HG02970 (cell line): Measurements from ENCODE around the gene PIK3C2B.
"Not testable (repeated sequence)": the region's sequence is repeated elsewhere in the genome, so short reads cannot be mapped to it uniquely, and the experiment has no call there.

ENCODE experiments used
- ATAC-seq: cut with Tn5 transposase; IDR thresholded peaks from one replicate; pipeline ENCODE4 v1.9.1; 2021; ENCODE audit warnings: mild to moderate bottlenecking, moderate library complexity, moderate number of reproducible peaks; ENCODE audit not compliant: unreplicated experiment, low FRiP score

PIK3C2B gene

DNA sequence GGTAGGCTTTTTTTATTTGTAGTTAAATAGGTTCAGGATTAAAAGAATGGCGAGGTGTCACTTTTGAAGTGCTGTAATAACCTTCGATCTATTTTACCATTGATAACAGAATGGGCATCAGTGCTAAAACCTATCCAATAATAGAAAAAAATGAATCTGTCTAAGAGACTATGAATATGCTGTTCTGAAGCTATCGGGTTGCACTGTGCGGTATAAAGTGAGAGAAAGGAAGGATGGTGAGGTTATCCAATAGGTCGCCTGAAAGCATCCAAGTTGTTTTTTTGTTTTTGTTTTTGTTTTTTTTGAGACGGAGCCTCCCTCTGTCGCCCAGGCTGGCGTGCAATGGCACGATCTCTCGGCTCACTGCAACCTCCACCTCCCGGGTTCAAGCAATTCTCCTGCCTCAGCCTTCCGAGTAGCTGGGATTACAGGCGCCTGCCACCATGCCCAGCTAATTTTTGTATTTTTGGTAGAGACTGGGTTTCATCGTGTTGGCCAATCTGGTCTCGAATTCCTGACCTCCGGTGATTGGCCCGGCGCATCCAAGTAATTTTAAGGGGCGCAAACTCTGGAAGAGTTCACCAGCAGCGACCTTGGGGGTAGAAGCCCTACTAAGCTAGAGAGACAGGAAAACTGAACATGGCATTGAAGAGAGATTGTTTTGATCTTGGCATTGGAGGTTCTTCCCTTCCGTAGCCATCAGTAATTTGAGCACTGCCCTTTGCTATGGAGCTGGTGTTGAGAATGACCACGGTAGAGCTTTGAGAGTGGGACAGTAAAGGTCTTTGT, 12.9 kb upstream of the PIK3C2B start:
- ATAC-seq, result no peak

- ATAC-seq, result peak; percentile 57
These were observed 12.3 kb upstream of the PIK3C2B start for GRCh38 chr1:204506969-204507316.

- ATAC-seq, result peak; percentile 63
These were observed 11.8 kb upstream of the PIK3C2B start for GRCh38 chr1:204506201-204506968.

GRCh38 chr1:204505674-204506200, 11.1 kb upstream of the PIK3C2B start:
- ATAC-seq, result no peak

DNA sequence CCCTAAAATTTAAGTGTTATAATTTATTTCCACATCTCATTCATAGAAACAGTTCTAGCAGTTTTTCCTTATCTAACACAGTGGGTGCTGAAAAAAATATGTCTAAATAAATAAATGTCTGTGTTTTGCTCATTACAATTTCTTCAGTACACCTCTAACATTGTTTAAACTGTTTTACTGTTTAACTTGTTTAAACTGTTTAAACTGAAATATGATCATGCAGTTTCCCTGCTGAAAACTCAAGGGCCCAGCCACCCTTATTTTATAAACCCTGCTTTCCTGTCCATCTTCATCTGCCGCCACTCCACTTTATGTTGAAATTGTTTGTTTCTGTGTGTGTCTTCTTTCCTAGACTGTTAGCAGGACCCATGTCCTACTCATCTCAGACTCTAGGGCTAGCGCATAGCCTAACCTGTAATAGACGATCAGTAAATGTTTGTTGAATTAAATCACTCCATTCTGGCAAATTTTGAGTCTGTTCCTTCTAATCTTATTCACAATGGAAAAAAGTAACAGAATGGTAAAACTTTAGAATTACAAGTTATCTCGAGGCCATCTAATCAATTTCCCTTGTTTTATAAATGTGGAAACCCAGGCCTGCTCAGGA, 9.4 kb upstream of the PIK3C2B start:
- no peak for ATAC-seq

GRCh38 chr1:204503122-204503912, 8.7 kb upstream of the PIK3C2B start:
- no peak for ATAC-seq

GRCh38 chr1:204502241-204502640, 7.6 kb upstream of the PIK3C2B start:
- ATAC-seq, result no peak

DNA sequence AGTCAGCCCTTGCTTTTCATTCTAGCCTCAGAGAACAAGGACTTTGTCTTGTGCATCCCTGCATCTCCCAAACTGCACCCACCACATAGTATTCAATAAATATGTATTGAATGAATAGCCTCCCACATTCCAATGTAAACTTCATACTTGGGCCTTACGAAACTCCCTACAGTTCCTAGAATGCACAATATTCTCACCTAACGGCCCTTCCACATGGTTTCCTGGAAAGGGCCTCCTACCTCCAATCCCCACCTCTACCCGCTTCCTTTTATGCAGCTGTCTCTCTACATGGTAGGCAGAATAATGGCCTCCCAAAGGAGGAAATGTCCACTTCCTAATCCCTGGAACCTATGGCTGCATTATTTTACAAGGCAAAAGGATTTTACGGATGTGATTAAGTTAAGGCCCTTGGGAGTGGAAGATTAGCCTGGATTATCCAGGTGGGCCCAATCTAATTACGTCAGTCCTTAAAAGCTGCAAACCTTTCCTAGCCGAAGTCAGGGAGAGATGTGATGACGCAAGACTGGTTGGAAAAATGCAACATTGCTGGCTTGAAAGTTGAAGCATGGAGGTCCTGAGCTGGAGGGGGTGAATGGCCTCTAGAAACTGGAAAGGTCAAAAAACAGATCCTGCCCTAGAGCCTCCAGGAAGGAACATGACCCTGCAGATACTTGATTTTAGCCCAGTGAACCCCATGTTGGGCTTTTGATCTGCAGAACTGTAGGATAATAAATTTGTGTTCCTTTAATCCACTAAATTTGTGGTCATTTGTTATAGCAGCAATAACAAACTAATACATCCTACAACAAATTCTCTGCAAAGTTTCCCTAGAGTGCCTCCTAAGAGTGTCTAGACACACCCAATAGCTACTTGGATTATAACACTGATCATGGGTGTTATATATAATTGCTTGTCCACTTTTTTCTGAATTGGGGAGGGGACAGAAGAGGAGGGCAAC, 5.2 kb upstream of the PIK3C2B start:
- no peak for ATAC-seq

DNA sequence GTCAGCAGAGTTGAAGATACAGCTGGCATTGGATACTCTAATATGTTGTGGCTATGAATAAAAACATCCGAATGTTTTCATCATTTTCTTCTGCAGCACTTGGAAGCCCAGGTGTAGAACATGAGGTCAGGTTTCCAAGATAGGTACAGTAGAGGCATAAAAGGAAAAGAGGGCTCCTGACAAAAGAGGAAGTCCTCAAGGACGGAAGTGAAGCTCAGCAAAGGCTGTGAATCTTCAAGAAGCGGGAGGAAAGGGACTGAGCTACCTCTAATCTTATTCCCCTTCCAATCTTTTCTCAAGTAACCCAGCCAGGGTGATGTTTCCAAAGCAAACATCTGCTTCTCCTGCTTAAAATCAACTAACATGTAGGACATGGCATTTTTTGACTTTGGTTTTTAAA, 4.4 kb upstream of the PIK3C2B start:
- ATAC-seq, result no peak

GRCh38 chr1:204495777-204496176, 1.2 kb upstream of the PIK3C2B start:
- ATAC-seq, result no peak

DNA sequence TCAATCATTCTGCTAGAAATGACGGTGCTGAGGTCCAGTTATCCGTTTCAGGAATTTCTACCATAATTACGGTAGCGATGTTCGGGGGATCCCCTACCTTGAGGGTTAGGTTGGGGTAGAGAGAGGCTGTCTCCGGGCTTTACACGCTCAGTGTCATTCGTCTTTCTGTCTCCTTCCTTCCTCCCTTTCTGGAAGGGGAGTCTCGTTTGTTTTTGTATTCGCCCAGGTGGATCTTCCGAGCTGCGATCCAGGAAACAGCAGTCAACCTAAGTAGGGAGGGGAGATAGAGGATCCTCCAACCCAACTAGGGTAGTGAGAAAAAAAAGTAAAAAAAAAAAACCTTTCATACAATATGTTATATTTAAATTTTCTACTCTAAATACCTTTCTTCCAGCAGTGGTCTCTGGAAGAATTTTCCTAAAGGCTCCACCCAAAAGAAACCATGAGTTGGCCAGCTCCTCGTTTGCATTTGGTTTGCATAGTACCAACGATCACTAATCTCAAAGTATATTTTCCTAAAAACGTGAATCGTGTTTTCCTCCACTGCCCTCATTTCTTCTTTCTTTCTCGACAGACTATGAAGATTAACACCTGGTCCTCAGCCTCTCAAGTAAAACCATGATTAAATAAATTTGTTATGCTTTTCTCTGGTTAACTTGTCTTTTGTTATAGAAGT, 611 bp upstream of the PIK3C2B start:
- ATAC-seq, result peak; percentile 27

- peak; percentile 9 for ATAC-seq
These were observed 673 bp downstream of the PIK3C2B start for GRCh38 chr1:204493984-204494280.

DNA sequence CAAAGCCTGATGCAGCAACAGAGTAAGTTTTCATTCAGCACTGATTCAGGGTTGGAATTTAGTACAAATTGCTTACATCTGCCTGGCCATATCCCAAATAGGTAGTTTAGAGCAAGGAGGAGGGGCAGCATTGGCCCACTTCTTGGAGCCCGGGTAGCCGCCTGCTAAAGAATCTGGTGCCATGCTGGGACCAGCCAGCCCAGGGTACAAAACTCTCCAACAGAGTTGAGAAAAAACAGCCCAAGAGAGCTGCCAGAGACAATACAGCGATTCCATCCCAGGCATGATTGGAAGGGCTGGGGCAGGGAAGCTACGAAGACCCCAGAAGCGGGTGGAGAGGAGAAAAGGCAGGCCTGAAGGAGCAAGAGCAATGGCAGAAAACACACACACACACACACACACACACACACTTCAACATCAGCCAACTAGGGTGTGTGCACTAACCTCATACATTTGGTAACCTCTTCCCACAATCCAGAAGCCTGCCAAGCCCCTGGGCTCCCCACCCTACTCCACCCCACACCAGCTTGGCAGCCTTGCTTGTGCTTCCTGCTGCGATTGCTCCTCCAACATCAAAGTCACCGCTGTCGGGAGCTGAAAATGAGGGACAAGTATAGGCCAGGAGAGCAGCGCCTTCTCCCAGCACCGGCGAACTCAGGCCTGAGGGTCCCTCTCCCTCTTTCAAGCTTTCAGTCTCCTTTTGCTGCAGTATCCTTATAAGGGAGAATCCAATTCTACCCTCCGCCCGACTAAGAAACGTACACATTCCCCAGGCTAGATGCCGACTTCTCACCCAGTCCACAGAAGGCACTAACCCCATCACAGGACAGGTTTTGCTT, 1.2 kb downstream of the PIK3C2B start:
- no peak for ATAC-seq

DNA sequence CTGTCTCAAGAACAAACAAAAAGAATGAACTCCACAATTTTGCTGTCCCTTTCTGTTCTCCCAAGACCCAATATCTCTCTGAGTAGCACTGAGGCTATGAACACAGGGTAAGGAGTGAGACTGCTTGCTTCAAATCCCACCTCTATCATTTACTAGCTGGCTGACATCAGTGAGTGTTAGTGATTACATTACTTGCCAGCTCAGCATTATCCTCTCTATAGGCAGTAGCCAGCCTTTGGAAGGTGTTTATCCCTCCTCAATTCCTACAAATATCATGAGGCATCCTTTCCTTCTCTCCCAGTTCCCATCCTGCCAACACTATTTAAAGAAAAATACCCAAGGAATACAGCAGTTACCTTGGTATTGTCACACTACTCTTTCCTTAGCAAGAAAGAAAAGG, 3.0 kb downstream of the PIK3C2B start:
- no peak for ATAC-seq

- no peak for ATAC-seq
These were observed 7.4 kb downstream of the PIK3C2B start for GRCh38 chr1:204487256-204487615.

DNA sequence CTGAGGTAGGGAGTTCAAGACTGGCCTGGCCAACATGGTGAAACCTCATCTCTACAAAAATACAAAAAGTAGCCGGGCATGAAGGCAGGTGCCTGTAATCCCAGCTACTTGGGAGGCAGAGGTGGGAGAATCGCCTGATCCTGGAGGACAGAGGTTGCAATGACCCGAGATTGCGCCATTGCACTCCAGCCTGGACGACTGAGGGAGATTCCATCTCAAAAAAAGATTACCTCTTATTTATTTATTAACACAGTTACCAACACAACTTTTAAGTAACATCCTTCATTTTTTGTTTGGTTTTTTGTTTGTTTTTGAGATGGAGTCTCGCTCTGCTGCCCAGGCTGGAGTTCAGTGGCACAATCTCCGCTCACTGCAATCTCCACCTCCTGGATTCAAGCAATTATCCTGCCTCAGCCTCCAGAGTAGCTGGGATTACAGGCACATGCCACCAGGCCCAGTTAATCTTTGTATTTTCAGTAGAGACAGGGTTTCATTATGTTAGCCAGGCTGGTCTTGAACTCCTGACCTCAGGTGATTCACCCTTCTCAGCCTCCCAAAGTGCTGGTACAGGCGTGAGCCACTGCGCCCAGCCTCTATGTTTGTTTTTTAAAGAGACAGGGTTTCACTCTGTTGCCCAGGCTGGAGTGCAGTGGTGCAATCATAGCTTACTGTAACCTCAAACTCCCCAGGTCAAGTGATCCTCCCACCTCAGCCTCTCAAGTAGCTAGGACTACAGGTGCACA, 7.9 kb downstream of the PIK3C2B start:
- not testable (repeated sequence) for ATAC-seq

- ATAC-seq, result no peak
These were observed 10.8 kb downstream of the PIK3C2B start for GRCh38 chr1:204483791-204484190.

DNA sequence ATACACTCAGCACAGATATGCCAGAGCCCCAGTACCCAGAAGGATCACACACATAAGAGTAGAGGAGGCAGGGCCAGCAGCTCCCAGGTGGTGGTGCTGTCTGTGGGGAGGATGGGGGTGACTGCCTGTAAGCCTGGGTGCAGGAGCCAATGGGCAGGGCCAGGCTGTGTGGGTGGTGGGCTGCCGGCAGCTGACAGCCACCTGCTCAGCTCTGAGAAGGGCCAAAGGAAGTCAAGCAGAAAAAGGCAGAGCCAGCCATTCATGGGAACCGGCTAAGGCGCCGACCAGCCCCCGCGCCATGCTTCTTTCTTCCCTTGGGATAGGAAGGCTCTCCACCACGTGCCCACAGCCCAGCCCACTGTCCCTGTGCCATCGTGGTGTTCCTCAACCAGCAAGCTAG, 14.1 kb downstream of the PIK3C2B start:
- no peak for ATAC-seq
